ENCODE measurements around the gene GRM1.

Gene GRM1

DNA sequence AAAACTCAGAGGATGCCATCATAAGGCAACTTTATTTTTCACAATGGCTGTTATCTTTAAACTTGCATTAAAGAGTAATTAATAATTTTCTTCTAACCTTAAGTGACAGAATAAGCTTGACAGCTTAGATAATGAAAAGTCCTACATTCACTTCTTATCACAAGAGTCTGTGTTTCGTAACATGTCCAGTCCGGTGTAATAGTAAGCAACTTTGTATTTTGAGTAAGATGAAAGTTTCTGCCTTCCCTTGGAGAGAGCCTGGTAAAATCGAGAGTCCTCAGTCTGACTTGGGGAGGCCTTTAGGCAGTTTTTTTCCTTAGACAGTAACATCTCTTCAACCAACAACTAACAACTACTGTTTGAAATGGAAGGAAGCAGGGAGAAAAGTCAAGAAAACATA lies 195.6 kb downstream of the GRM1 start:
- no peak overlapping the region for H2AFZ ChIP-seq (ENCODE audit: low read length)
- H3K4me3 ChIP-seq (ENCODE audit: low read depth, low read length, poor library complexity, severe bottlenecking) = no peak overlapping the region
- no peak overlapping the region for H3K9ac ChIP-seq (ENCODE audit: low read length)
- H3K9me2 ChIP-seq (ENCODE audit: low read depth, low read length) = no peaks in the 10 kb centered on the region
- H3K9me3 ChIP-seq (ENCODE audit: low read length) = no peaks in the 10 kb centered on the region
- H3K4me2 ChIP-seq (ENCODE audit: low read length) = no peak overlapping the region
- H3K36me3 ChIP-seq (ENCODE audit: insufficient read depth, low read length) = no peaks in the 10 kb centered on the region
- TF ChIP-seq, protein P1, sequence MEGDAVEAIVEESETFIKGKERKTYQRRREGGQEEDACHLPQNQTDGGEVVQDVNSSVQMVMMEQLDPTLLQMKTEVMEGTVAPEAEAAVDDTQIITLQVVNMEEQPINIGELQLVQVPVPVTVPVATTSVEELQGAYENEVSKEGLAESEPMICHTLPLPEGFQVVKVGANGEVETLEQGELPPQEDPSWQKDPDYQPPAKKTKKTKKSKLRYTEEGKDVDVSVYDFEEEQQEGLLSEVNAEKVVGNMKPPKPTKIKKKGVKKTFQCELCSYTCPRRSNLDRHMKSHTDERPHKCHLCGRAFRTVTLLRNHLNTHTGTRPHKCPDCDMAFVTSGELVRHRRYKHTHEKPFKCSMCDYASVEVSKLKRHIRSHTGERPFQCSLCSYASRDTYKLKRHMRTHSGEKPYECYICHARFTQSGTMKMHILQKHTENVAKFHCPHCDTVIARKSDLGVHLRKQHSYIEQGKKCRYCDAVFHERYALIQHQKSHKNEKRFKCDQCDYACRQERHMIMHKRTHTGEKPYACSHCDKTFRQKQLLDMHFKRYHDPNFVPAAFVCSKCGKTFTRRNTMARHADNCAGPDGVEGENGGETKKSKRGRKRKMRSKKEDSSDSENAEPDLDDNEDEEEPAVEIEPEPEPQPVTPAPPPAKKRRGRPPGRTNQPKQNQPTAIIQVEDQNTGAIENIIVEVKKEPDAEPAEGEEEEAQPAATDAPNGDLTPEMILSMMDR (IDR thresholded peaks at IDR 0.05; ENCODE audit: low read length) = no peak
- no peak for TF ChIP-seq EZH2 (IDR thresholded peaks at IDR 0.05; ENCODE audit: borderline replicate concordance, low read length)
- H3K27ac ChIP-seq (ENCODE audit: low read depth, low read length, poor library complexity, severe bottlenecking) = no peak overlapping the region
- no peaks in the 10 kb centered on the region for H3K4me1 ChIP-seq (ENCODE audit: insufficient read depth, low read length, severe bottlenecking)
- H3F3A ChIP-seq (ENCODE audit: insufficient read depth, low read length) = no peaks in the 10 kb centered on the region
- H4K20me1 ChIP-seq (ENCODE audit: insufficient read depth, low read length) = no peaks in the 10 kb centered on the region
- H3K27me3 ChIP-seq (ENCODE audit: insufficient read depth, low read length) = no peaks in the 10 kb centered on the region
- H3K79me2 ChIP-seq (ENCODE audit: insufficient read depth, low read length) = no peaks in the 10 kb centered on the region

DNA sequence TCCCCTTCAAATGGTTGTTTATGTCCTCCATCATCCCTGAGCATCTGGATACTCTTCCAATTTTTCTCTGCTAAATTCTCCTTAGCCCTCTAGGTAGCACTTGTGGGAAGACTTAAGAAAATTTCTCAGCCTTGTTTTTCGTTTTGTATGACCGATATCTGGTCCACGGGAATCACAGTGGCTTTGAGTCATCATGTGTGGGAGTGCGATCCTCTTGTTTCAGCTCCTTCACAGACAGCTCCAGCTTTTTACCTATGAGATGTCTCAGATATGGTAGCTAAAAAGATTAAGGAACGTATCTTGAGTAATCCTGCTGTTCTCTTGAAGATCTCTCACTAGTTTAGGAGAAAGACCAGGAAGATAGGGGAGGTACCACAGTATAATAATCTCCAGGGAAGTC lies 196.1 kb downstream of the GRM1 start:
- no peaks in the 10 kb centered on the region for H4K20me1 ChIP-seq (ENCODE audit: insufficient read depth, low read length)
- no peaks in the 10 kb centered on the region for H3K79me2 ChIP-seq (ENCODE audit: insufficient read depth, low read length)
- no peak overlapping the region for H3K27ac ChIP-seq (ENCODE audit: low read depth, low read length, poor library complexity, severe bottlenecking)
- H3F3A ChIP-seq (ENCODE audit: insufficient read depth, low read length) = no peaks in the 10 kb centered on the region
- no peaks in the 10 kb centered on the region for H3K9me3 ChIP-seq (ENCODE audit: low read length)
- no peak for TF ChIP-seq EZH2 (IDR thresholded peaks at IDR 0.05; ENCODE audit: borderline replicate concordance, low read length)
- TF ChIP-seq, protein P1 (IDR thresholded peaks at IDR 0.05; ENCODE audit: low read length) = no peak
- no peaks in the 10 kb centered on the region for H3K36me3 ChIP-seq (ENCODE audit: insufficient read depth, low read length)
- no peaks in the 10 kb centered on the region for H3K27me3 ChIP-seq (ENCODE audit: insufficient read depth, low read length)
- H3K9ac ChIP-seq (ENCODE audit: low read length) = no peak overlapping the region
- no peak overlapping the region for H2AFZ ChIP-seq (ENCODE audit: low read length)
- H3K4me1 ChIP-seq (ENCODE audit: insufficient read depth, low read length, severe bottlenecking) = no peaks in the 10 kb centered on the region
- H3K9me2 ChIP-seq (ENCODE audit: low read depth, low read length) = no peaks in the 10 kb centered on the region
- H3K4me3 ChIP-seq (ENCODE audit: low read depth, low read length, poor library complexity, severe bottlenecking) = no peak overlapping the region
- H3K4me2 ChIP-seq (ENCODE audit: low read length) = no peak overlapping the region

DNA sequence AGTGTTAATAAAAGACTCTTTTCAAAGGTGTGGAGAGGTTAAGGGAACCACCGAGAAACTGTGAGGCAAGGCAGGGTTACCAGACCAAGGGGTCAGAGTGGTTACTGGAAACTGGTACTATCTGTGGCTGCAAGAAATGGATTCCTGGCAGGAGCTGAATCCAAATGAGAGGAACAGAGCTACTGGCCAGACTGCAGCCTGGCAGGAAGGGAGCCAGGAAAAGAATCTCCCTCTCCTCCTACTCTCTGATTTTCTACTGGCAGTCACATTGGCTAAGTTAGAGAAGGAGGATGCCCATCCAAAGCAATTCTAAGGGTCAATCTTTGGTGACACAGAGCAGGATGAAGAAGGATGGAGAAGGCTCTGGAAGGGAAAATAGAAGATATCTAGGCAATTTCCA lies 211.5 kb downstream of the GRM1 start:
- H3K79me2 ChIP-seq (ENCODE audit: insufficient read depth, low read length) = no peaks in the 10 kb centered on the region
- no peaks in the 10 kb centered on the region for H4K20me1 ChIP-seq (ENCODE audit: insufficient read depth, low read length)
- no peak overlapping the region for H3K9ac ChIP-seq (ENCODE audit: low read length)
- no peak overlapping the region for H3K4me2 ChIP-seq (ENCODE audit: low read length)
- no peaks in the 10 kb centered on the region for H3K4me1 ChIP-seq (ENCODE audit: insufficient read depth, low read length, severe bottlenecking)
- no peaks in the 10 kb centered on the region for H3K27me3 ChIP-seq (ENCODE audit: insufficient read depth, low read length)
- H2AFZ ChIP-seq (ENCODE audit: low read length) = no peak overlapping the region
- H3K4me3 ChIP-seq (ENCODE audit: low read depth, low read length, poor library complexity, severe bottlenecking) = no peak overlapping the region
- H3K36me3 ChIP-seq (ENCODE audit: insufficient read depth, low read length) = no peaks in the 10 kb centered on the region
- H3K9me3 ChIP-seq (ENCODE audit: low read length) = no peaks in the 10 kb centered on the region
- H3K27ac ChIP-seq (ENCODE audit: low read depth, low read length, poor library complexity, severe bottlenecking) = no peak overlapping the region
- no peaks in the 10 kb centered on the region for H3K9me2 ChIP-seq (ENCODE audit: low read depth, low read length)
- H3F3A ChIP-seq (ENCODE audit: insufficient read depth, low read length) = no peaks in the 10 kb centered on the region
- TF ChIP-seq, protein P1 (IDR thresholded peaks at IDR 0.05; ENCODE audit: low read length) = no peak
- TF ChIP-seq EZH2 (IDR thresholded peaks at IDR 0.05; ENCODE audit: borderline replicate concordance, low read length) = no peak
